ENCODE results near the gene AHDC1. TPM values are rescaled to one million over a fixed set of nuclear protein-coding genes. Genes with fewer than 3 reads are reported as not detected.

The AHDC1 gene
- total RNA-seq, result 10 to 100 TPM; 26.4 to 39.9 (median 34.6) TPM

- Histone ChIP-seq H3K4me3 (peak within 1 kb of the TSS; percentile 78 to 99 (median 94)), H3K36me3 (no peaks in the 10 kb centered on the region), H3K27ac (peak within 1 kb of the TSS; percentile 93 to 99 (median 97)), H3K9me3 (no peaks in the 10 kb centered on the region), H3K27me3 (no peaks in the 10 kb centered on the region), H3K4me1 (peaks cover 6 to 76% (median 50%) of the 10 kb centered on the region in 4 donors)
- peak; percentile 88 to 91 for DNase-seq (ENCODE audit: low spot score in 2 of 2)
- peak; percentile 87 to 95 for TF ChIP-seq POLR2A (IDR thresholded peaks at IDR 0.05)
- TF ChIP-seq EP300 (IDR thresholded peaks at IDR 0.05), result peak in 1 of 2 donors; percentile 96
- TF ChIP-seq CTCF (IDR thresholded peaks at IDR 0.05), result peak; percentile 13 to 84 (median 42)
- 1% methylated on average over 26 to 60 of the region's 74 CpGs for WGBS, 2 donors
Measured at GRCh38 chr1:27603681-27604578, at the start of gene AHDC1. TSS of gene AHDC1 (minus strand) at chr1:27604144. CDS start at chr1:27552115, 52,029 bp downstream.

- WGBS, 2 donors, result 88 to 90% methylated on average over 5 of the region's 5 CpGs
- H3K36me3 ChIP-seq, result no peaks in the 10 kb centered on the region
- H3K4me1 ChIP-seq, result peaks cover 0 to 36% (median 11%) of the 10 kb centered on the region in 4 donors
- H3K27ac ChIP-seq, result peak overlapping the region in 2 of 4 donors; percentile 29 to 30
- no peak for DNase-seq (ENCODE audit: low spot score in 2 of 2)
- H3K27me3 ChIP-seq, result no peaks in the 10 kb centered on the region
- H3K4me3 ChIP-seq, result no peak overlapping the region
- no peaks in the 10 kb centered on the region for H3K9me3 ChIP-seq
- no peak for TF ChIP-seq EP300 (IDR thresholded peaks at IDR 0.05)
Measured at GRCh38 chr1:27652111-27652864, 48.3 kb upstream of the AHDC1 start.

- H3K4me1 ChIP-seq, result peaks cover 0 to 29% (median 6%) of the 10 kb centered on the region in 4 donors
- 22 to 25% methylated on average over 7 of the region's 7 CpGs for WGBS, 2 donors
- no peaks in the 10 kb centered on the region for H3K27me3 ChIP-seq
- H3K4me3 ChIP-seq, result no peak overlapping the region
- H3K27ac ChIP-seq, result peak overlapping the region in 2 of 4 donors; percentile 73 to 74
- H3K9me3 ChIP-seq, result no peaks in the 10 kb centered on the region
- no peak for DNase-seq (ENCODE audit: low spot score in 2 of 2)
- no peak for TF ChIP-seq EP300 (IDR thresholded peaks at IDR 0.05)
- TF ChIP-seq POLR2A (IDR thresholded peaks at IDR 0.05), result no peak
- no peak for TF ChIP-seq CTCF (IDR thresholded peaks at IDR 0.05)
- H3K36me3 ChIP-seq, result no peaks in the 10 kb centered on the region
Measured at GRCh38 chr1:27650539-27651175, 46.7 kb upstream of the AHDC1 start.

GRCh38 chr1:27650171-27650538 lies 46.2 kb upstream of the AHDC1 start:
- TF ChIP-seq POLR2A (IDR thresholded peaks at IDR 0.05) (no peak), CTCF (IDR thresholded peaks at IDR 0.05) (no peak), EP300 (IDR thresholded peaks at IDR 0.05) (no peak)
- H3K27me3 ChIP-seq, result no peaks in the 10 kb centered on the region
- 32 to 35% methylated on average over 1 of the region's 1 CpG for WGBS, 2 donors
- no peaks in the 10 kb centered on the region for H3K36me3 ChIP-seq
- DNase-seq (ENCODE audit: low spot score in 2 of 2), result no peak
- H3K9me3 ChIP-seq, result no peaks in the 10 kb centered on the region
- H3K4me1 ChIP-seq, result peaks cover 0 to 26% (median 5%) of the 10 kb centered on the region in 4 donors
- peak overlapping the region in 2 of 4 donors; percentile 73 to 74 for H3K27ac ChIP-seq
- no peak overlapping the region for H3K4me3 ChIP-seq

GRCh38 chr1:27649306-27649635 lies 45.3 kb upstream of the AHDC1 start:
- no peaks in the 10 kb centered on the region for H3K36me3 ChIP-seq
- DNase-seq (ENCODE audit: low spot score in 2 of 2), result no peak
- no peaks in the 10 kb centered on the region for H3K9me3 ChIP-seq
- no peak overlapping the region for H3K4me3 ChIP-seq
- WGBS, 2 donors, result 92% methylated on average over 11 of the region's 11 CpGs
- H3K27ac ChIP-seq, result no peak overlapping the region
- TF ChIP-seq EP300 (IDR thresholded peaks at IDR 0.05) (no peak), CTCF (IDR thresholded peaks at IDR 0.05) (no peak), POLR2A (IDR thresholded peaks at IDR 0.05) (no peak)
- peaks cover 0 to 23% (median 5%) of the 10 kb centered on the region in 4 donors for H3K4me1 ChIP-seq
- no peaks in the 10 kb centered on the region for H3K27me3 ChIP-seq
